Activated T-cell treated with anti-CD3 and anti-CD28 coated beads, Interleukin-2, amount 50 U/mL, for 48 hours (primary cell): ENCODE measurements around the gene SCN1A.

Experiments
- DNase-seq, 2 experiments: peaks; one replicate each; pipeline ENCODE4 v3.0.0-alpha.2; 2020

SCN1A gene

GRCh38 chr2:165967746-165968145 is 160.1 kb downstream of the SCN1A start:
- no peak for DNase-seq

GRCh38 chr2:165961818-165962217 is 166.0 kb downstream of the SCN1A start:
- DNase-seq = no peak

DNA sequence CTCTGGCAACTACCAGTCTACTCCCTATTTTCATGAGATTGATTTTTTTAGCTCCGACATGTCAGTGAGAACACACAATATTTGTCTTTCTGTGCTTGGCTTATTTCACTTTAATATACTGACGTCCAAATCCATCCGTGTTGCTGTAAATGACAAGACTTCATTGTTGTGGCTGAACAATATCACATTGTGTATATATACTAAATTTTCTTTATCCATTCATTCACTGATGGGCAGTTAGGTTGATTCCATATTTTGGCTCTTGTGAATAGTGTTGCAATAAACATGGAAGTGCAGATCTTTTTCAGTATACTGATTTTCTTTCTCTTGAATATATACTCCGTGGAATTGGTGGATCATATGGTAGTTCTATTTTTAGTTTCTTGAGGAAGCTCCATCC is 168.4 kb downstream of the SCN1A start:
- DNase-seq = no peak

- no peak for DNase-seq
Observed at GRCh38 chr2:165958313-165958960, 169.4 kb downstream of the SCN1A start.

DNA sequence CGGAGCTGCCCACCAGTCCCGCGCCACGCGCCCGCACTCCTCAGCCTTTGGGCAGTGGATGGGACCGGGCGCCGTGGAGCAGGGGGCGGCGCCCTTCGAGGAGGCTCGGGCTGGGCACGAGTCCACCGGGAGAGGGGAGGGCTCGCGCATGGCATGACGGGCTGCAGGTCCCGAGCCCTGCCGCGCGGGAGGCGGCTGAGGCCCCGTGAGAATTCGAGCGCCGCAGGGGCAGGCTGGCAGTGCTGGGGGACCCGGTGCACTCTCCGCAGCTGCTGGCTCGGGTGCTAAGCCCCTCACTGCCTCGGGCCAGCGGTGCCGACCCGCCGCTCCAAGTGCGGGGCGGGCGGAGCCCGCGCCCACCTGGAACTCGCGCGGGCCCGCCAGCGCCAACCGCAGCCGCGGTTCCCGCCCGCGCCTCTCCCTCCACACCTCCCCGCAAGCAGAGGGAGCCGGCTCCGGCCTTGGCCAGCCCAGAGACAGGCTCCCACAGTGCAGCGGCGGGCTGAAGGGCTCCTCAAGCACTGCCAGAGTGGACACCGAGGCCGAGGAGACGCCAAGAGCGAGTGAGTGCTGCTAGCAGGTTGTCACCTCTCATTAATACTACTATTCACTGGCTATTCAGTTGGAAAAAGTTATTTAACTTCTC is 170.7 kb downstream of the SCN1A start:
- DNase-seq = no peak

DNA sequence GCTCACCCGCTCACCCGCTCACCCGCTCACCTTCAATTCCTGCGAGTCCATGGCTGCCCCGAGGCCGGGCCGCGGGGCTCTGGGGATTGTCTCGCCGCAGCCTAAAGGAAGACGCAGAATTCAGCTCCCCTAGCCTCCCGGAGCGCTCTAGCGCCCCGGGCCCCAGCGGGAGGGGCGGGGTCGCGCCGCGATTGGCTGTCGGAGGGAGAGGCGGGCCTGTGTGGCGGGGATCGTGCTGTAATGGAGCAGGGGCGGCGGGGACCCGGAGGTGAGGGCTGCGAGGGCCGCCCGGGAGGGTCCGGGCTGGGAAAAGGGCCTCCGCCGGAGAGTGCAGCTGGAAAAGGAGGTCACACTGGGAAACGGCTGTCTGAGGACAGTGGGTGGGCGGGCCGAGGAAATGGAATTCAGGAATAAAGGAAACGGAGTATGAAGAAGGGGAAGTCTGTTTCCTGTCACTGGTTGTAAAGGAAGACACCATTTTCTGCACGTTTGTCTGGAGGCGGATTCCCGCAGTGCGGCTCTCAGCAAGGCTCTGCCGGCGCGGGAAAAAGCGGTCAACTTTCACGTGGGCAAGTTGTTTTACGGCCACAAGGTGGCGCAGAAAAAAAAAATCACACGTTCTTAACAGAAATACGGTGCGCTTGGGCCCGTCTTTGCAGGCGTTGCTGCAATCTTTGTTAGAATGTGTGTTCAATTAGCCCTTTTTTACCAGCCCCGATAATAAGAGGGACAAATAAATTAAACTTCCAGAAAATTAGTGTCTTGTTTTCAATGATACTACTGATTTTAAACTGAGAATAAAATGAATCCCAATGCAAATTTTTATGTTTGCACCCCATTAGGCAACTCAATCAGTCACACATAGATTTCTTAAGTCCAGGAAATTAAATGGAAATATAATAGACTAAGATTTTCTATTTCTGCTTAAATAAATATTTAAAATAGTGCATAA is 173.9 kb downstream of the SCN1A start, which contains the start of gene TTC21B:
Gene TTC21B, minus strand, starts transcription at position 122 of the 952 bp plus-strand sequence. Its CDS starts 71 bp downstream, at position 51.
- peak; percentile 94 for DNase-seq

DNA sequence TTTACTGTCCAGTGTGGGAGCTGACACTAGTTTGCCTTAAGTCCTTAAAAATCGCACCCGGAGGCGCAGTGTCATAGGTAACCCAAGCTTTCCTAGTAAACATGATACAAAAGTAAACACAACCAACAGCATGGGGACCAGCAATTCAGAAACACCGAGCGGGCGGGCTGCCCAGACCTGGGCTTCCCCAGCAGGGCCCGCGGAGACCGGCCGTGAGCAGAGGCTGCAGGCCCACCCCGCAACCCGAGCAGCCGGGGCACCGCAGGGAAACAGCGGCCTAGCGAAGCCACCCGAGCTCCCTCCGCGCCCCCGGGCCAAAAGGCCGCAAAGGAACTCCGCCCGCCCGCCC is 174.5 kb downstream of the SCN1A start:
- no peak for DNase-seq

DNA sequence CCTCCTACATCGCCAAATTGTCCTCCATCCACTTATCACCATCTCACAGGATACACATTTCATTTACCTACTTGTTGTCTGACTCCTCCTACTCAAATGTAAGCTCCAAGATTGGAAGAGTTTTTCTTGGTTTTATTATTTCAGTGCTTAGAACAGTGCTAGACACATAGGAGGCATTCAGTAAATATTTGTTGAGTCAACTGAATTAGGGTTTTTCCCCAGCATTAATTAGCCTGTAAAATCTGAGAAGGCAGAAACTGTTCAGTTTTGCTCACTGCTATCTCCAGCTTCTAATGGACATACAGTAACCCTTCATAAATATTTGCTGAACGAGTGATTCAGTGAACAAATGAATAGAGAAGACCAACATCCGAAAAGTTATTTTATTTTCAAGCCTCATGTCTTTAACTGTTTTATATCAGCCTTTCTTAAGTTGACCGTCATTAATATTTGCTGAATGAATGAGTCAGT is 175.0 kb downstream of the SCN1A start:
- DNase-seq = no peak

DNA sequence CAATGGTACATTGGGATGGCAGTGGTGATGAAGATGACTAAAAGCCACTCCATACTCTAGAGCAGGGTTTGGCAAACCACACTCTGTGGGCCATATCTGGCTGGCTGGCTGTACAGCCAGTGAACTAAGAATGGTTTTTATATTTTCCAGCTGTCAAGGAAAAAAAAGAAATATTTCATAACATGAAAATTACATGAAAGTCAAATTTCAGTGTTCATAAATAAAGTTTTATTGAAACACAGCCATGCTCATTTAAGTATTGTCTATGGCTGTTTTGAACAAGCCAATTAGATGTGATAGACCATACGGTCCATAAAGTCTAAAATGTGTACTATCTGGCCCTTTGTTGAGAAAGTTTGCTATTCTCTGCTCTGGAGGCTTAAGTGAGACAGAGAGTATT is 175.7 kb downstream of the SCN1A start:
- DNase-seq = no peak

DNA sequence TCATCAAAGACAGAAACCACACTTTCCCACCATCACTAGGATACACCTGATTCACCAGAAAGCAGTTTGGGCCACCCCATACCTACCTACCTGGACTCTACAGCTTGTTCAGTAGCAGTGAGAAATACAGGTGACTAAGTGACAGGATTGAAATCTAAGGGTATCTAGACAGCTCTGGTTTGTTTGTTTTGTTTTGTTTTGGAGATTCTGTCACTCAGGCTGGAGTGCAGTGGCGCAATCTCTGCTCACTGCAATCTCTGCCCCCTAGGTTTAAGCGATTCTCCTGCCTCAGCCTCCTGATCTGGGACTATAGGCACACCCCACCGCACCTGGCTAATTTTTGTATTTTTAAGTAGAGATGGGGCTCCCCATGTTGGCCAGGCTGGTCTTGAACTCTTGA is 177.4 kb downstream of the SCN1A start:
- DNase-seq = no peak

GRCh38 chr2:165941827-165942226 is 186.0 kb downstream of the SCN1A start:
- no peak for DNase-seq

DNA sequence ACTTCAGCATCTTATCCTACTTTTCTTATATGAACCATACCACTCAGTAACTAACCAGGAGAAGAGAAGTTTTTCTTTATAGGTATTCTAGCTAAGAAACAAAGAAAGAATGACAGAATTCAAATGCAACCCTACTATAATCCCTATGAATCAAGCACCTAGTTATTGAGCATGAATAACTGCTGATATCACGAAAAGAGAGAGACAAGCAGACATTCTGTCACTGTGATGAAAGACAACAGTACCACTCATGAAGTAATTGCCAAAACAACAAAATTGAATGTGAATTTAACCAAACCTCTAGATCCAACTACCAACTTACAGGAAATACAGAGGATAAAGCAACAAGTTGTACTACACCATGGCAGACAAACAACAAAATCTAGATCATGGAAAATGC is 189.6 kb downstream of the SCN1A start:
- DNase-seq = no peak
